Muscle layer of duodenum (tissue), 2 donors: Measurements from ENCODE around the gene PLK4.

Source experiments
- H3K27ac ChIP-seq: one replicate; pipeline ENCODE4 v1.7.0; 2013; ENCODE audit warnings: mild to moderate bottlenecking, low read length
- H3K27me3 ChIP-seq: one replicate; pipeline ENCODE4 v1.7.0; 2013; ENCODE audit warnings: low read depth, mild to moderate bottlenecking, control low read depth, low read length
- H3K36me3 ChIP-seq, 2 donors: one replicate each; pipeline ENCODE4 v1.7.0; 2013; ENCODE audit warnings: low read length in 2 of 2, control low read depth in 1 of 2, mild to moderate bottlenecking in 1 of 2; ENCODE audit not compliant: insufficient read depth in 2 of 2, control insufficient read depth in 1 of 2
- H3K4me1 ChIP-seq, 2 donors: one replicate each; pipeline ENCODE4 v1.7.0; 2013; ENCODE audit warnings: low read length in 2 of 2, mild to moderate bottlenecking in 2 of 2, control low read depth in 1 of 2, moderate library complexity in 1 of 2; ENCODE audit not compliant: insufficient read depth in 2 of 2, control insufficient read depth in 1 of 2
- H3K4me3 ChIP-seq, 2 donors: one replicate each; pipeline ENCODE4 v1.7.0; 2013; ENCODE audit warnings: low read length in 2 of 2, low read depth in 1 of 2, mild to moderate bottlenecking in 1 of 2
- H3K9me3 ChIP-seq, 2 donors: one replicate each; pipeline ENCODE4 v1.7.0; 2013; ENCODE audit warnings: low read length in 2 of 2, control low read depth in 1 of 2, mild to moderate bottlenecking in 1 of 2; ENCODE audit not compliant: control insufficient read depth in 1 of 2
- donor health status: healthy.

Gene PLK4

GRCh38 chr4:127880763-127881562 lies at the start of gene PLK4:
TSS of gene PLK4 (plus strand) at chr4:127880893. CDS start at chr4:127881135, 242 bp downstream.
- H3K27ac ChIP-seq: peak within 1 kb of the TSS; percentile 87
- no peaks in the 10 kb centered on the region for H3K27me3 ChIP-seq
- peak within 1 kb of the TSS; percentile 92 to 99 for H3K4me3 ChIP-seq
- no peaks in the 10 kb centered on the region for H3K9me3 ChIP-seq
- peaks cover 0 to 12% of the 10 kb centered on the region in 2 donors for H3K4me1 ChIP-seq
- no peaks in the 10 kb centered on the region for H3K36me3 ChIP-seq

GRCh38 chr4:127832585-127832984 lies 48.1 kb upstream of the PLK4 start:
- Histone ChIP-seq H3K27ac (no peak overlapping the region), H3K4me3 (no peak overlapping the region), H3K27me3 (no peaks in the 10 kb centered on the region), H3K4me1 (no peaks in the 10 kb centered on the region), H3K9me3 (no peaks in the 10 kb centered on the region), H3K36me3 (peaks cover 9 to 28% of the 10 kb centered on the region in 2 donors)

- H3K4me3 ChIP-seq: no peak overlapping the region
- H3K9me3 ChIP-seq: peaks cover 0 to 14% of the 10 kb centered on the region in 2 donors
- H3K4me1 ChIP-seq: no peaks in the 10 kb centered on the region
- H3K27me3 ChIP-seq: no peaks in the 10 kb centered on the region
- H3K27ac ChIP-seq: no peak overlapping the region
- H3K36me3 ChIP-seq: no peaks in the 10 kb centered on the region
These were observed 36.7 kb upstream of the PLK4 start for GRCh38 chr4:127843704-127844600.

- Histone ChIP-seq H3K9me3 (peaks cover 0 to 18% of the 10 kb centered on the region in 2 donors), H3K27me3 (no peaks in the 10 kb centered on the region), H3K4me1 (no peaks in the 10 kb centered on the region), H3K36me3 (no peaks in the 10 kb centered on the region), H3K27ac (no peak overlapping the region), H3K4me3 (no peak overlapping the region)
These were observed 36.0 kb upstream of the PLK4 start for GRCh38 chr4:127844601-127845116.

GRCh38 chr4:127846061-127846460 lies 34.6 kb upstream of the PLK4 start:
- Histone ChIP-seq H3K27ac (no peak overlapping the region), H3K4me3 (no peak overlapping the region), H3K4me1 (no peaks in the 10 kb centered on the region), H3K27me3 (no peaks in the 10 kb centered on the region), H3K9me3 (peaks cover 0 to 27% of the 10 kb centered on the region in 2 donors), H3K36me3 (no peaks in the 10 kb centered on the region)

- no peak overlapping the region for H3K4me3 ChIP-seq
- H3K4me1 ChIP-seq: no peaks in the 10 kb centered on the region
- peaks cover 0 to 27% of the 10 kb centered on the region in 2 donors for H3K9me3 ChIP-seq
- no peak overlapping the region for H3K27ac ChIP-seq
- H3K36me3 ChIP-seq: no peaks in the 10 kb centered on the region
- H3K27me3 ChIP-seq: no peaks in the 10 kb centered on the region
These were observed 33.9 kb upstream of the PLK4 start for GRCh38 chr4:127846765-127847164.

- Histone ChIP-seq H3K4me1 (no peaks in the 10 kb centered on the region), H3K4me3 (peak overlapping the region in 1 of 2 donors; percentile 17), H3K27ac (no peak overlapping the region), H3K9me3 (peaks cover 0 to 35% of the 10 kb centered on the region in 2 donors), H3K36me3 (no peaks in the 10 kb centered on the region), H3K27me3 (no peaks in the 10 kb centered on the region)
These were observed 31.0 kb upstream of the PLK4 start for GRCh38 chr4:127849505-127850234.

- Histone ChIP-seq H3K4me1 (peaks cover 0 to 3% of the 10 kb centered on the region in 2 donors), H3K4me3 (no peak overlapping the region), H3K27me3 (no peaks in the 10 kb centered on the region), H3K36me3 (no peaks in the 10 kb centered on the region), H3K9me3 (peaks cover 0 to 30% of the 10 kb centered on the region in 2 donors), H3K27ac (no peak overlapping the region)
These were observed 28.0 kb upstream of the PLK4 start for GRCh38 chr4:127852661-127853060.

GRCh38 chr4:127856196-127856812 lies 24.4 kb upstream of the PLK4 start:
- Histone ChIP-seq H3K4me1 (peaks cover 0 to 3% of the 10 kb centered on the region in 2 donors), H3K4me3 (no peak overlapping the region), H3K9me3 (peaks cover 0 to 9% of the 10 kb centered on the region in 2 donors), H3K27ac (no peak overlapping the region), H3K36me3 (no peaks in the 10 kb centered on the region), H3K27me3 (no peaks in the 10 kb centered on the region)

- H3K36me3 ChIP-seq: no peaks in the 10 kb centered on the region
- H3K27me3 ChIP-seq: no peaks in the 10 kb centered on the region
- H3K9me3 ChIP-seq: peaks cover 0 to 9% of the 10 kb centered on the region in 2 donors
- no peak overlapping the region for H3K4me3 ChIP-seq
- peaks cover 0 to 3% of the 10 kb centered on the region in 2 donors for H3K4me1 ChIP-seq
- H3K27ac ChIP-seq: no peak overlapping the region
These were observed 23.8 kb upstream of the PLK4 start for GRCh38 chr4:127856813-127857447.
